GM08714 (cell line): ENCODE data around the gene ZSWIM7.

Experiments
- H3K4me3 ChIP-seq: fragments of 200-500 bp; sonication (Bioruptor generic); 2 replicates; pipeline ENCODE4 v1.5.1; 2014; ENCODE audit warnings: mild to moderate bottlenecking, low read length, inconsistent platforms
- ZNF274 ChIP-seq: IDR thresholded peaks from 2 replicates; pipeline ENCODE4 v1.6.1; 2012; ENCODE audit warnings: mild to moderate bottlenecking, low read depth, low read length

The ZSWIM7 gene

DNA sequence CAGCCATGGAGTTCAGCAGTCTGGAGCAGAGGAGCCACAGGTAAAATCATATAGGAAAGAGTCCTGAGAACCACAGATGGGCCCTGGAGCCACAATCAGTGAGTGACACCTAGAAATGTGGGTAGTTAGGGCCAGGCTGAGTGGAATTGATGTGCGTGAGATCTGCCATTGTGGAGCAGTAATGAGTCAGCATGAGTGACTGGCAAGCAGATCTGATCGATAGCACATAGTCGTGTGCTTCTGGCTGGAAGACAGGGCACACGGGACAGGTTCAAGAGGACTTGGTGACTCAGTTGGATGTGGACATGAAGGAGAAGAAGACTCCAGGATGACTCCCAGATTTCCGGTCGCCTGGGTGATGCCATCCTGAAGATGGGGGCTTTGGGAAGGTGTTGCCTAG lies 42.3 kb downstream of the ZSWIM7 start:
- no peak for TF ChIP-seq ZNF274

DNA sequence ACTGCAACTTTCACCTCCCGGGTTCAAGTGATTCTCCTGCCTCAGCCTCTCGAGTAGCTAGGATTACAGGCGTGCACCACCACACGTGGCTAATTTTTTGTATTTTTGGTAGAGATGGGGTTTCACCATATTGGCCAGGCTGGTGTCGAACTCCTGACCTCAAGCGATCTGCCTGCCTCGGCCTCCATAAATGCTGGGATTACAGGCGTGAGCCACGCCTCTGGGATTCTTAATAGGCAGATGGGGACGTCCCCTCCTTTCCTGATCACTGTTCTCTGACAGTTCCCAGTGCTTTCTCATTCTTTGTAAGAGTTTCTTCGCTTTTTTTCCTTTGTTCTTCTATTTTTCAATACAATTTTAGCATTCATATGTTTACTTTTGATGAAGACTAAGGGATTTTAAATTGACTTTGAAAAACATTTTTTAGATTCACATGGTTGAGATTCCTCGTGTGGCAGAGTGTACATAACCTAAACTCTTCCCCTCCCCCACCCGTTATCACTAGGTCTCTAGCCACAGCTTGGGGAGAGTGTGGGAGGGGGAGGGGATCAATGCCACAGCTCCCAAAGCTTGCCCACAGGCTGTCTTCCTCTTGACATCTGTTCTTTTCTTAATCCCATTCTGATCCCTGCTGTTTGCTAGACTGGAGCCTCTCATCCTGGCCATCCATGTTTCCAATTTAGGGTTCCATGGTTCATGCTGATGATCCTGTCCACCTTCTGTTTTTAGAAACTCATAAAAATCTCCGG lies 43.5 kb downstream of the ZSWIM7 start:
- TF ChIP-seq ZNF274 = no peak
- no peak overlapping the region for H3K4me3 ChIP-seq

More for the DNA sequence above, 42.3 kb downstream of the ZSWIM7 start:
- H3K4me3 ChIP-seq = no peak overlapping the region

DNA sequence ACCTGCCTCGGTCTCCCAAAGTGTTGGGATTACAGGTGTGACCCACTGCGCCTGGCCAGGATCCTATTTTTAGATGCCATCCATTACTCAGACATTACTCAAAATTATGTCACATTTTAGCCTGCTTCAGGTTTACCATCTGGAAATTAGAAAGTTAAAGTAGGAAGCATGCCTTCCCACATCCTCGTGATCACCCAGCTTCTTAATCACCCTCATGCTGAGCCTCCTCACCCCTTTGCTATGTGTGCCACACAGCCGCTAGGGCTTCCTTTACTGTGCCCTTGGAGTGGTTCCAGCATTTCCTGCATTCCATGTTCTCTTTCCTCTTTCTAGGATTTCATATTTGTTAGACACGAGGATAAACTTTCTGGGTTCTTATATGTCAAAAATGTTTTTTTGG lies 45.3 kb downstream of the ZSWIM7 start:
- H3K4me3 ChIP-seq = no peak overlapping the region
- no peak for TF ChIP-seq ZNF274

DNA sequence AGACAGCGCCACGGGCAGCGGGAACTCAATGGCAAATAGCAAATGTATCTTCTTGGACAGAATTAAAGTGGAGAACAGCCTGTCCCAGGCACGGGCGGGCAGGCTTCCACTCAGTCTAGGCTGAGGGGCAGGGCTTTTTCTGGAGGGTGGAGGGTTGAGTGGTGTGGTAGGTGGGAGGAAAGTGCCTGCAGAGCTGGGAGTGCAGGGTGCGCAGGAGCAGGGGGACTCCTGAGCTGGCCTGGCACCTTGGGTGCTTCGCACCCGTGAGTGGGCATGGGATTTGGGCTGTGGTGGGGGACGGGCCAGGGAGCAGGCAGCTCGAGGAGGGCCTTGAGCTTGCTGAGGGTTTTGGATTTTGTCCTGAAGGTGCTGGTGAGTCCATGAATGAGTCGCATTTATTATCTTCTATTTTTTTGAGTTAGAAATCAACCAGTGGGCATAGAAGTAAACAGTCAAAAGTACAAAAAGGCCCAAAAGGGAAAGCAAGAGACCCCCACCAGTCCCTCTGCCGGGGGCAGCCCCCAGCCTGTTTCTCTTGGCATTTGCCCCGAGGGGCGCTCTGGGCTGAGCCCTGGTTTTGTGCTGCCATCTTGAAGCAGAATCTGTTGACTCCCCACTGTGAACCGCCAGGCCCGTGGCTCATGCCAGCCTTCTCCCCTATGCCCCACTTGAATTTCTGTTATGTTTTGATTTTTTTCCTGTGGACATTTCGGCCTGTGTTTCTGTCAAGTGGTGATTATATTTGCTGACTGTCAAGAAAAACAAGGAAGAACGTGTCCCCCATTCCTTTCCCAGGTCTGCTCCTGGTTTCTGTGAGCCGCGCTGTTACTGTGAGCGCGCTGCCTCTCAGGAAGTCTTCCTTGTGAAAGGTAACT lies 46.4 kb downstream of the ZSWIM7 start:
- H3K4me3 ChIP-seq = no peak overlapping the region
- TF ChIP-seq ZNF274 = no peak

DNA sequence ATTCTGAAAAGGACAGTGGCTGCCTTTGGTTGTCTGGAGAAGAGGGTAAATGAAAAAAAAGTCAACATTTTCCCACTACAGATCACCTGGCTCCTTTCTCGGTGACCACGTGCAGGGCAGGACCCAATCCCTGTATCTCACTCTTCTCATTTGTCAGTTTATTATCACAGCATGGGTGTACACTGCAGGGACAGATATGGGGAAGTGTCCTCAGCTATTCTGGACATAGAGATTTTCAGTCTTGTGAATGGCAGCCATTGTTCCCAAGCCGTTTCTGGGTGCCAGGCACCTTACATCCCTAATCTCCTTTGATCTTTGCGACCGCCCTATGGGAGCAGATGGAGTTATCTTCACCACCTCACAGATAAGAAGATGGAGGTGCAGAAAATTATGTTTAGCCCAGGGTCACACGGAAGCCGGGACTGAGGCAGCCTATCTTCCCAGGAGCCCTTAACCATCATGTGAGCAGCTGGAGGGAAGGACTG lies 47.4 kb downstream of the ZSWIM7 start:
- TF ChIP-seq ZNF274 = no peak
- no peak overlapping the region for H3K4me3 ChIP-seq

DNA sequence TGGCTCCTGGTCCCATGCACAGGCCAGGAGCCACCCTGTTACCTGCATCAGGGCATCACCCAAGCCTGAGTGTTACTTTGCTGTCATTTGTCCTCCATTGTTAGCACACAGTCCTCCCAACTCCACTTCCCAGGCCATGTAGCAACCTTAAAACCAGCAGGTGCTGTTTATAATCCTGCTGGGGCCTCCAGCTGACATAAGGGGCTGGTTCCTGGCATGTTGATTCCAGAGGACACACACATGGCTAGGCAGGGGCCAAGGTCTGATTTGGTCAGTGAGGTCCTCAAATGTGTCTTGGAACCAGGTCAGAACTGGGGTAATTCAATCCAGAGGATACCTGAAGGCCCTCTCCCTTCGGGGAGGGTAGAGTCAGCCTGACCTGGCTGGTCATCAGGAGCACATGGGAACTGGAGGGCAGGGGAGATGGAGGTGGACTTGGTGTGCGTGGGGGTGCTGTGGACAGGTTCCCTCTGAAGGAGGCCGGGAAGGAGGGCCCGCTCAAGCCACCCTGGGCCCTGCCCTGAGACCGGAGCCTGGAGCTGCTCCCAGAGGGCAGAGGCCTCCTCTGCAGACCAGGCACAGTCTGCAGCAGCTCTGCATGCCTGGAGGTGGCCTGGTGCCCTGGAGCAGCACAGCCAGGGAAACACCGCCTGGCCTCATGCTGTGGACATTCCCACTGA lies 48.0 kb downstream of the ZSWIM7 start:
- no peak for TF ChIP-seq ZNF274
- H3K4me3 ChIP-seq = no peak overlapping the region

DNA sequence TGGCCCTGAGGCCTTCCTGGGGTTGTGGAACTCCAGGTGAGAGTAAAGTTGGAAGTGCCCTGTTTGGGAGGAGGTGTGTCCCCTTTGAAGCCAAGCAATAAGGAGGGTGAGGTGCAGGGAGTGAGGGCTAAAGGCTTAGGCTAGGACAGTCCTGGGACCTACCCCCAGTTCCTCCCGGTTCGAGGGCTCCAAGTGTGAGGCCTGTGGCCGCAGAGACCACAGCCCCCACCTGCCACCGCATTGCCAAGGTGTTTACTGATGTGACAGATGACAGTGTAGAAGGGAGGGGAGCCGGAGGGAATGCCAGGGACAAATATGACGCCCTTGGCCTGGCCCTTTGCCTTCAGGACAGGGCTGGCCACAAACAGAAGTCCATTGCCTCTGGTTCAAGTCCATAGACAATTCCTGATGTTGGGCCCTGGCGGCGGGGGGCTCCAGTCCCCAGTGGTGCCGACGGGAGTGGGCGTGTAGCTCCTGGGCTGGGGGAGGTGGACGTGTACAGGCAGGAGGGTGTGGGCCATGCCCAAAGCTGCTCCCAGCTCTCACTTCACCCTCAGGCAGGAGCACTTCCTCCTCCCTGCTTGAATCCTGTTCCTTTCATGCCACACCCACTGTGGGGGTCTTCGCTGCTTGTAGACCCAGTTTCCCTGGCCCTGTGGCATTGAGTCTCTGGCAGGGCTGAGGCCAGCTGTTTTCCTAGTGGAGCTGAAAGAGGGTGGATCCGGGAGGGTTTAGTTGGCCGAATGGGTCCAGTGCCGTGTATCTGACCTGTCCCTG lies 51.3 kb downstream of the ZSWIM7 start:
- TF ChIP-seq ZNF274 = no peak
- no peak overlapping the region for H3K4me3 ChIP-seq

DNA sequence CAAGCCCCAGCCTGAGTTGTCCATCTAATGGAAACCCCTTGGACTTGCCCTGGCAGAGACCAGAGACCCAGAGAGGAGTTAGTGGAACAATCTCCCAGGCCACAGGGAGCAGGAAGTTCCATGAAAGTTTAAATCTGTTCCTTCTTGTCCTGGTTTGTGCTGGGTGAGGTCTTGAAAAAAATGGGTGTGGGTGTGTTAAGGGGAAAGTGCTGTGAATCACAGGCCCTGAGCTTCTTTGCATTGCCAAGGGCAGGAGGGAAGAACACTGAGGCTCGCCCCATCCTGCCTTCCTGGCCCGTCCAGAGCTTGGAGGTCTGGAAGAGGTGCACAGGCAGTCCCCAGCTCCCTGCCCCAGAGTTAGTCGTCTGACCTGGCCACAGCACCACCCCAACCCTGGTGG lies 52.2 kb downstream of the ZSWIM7 start:
- H3K4me3 ChIP-seq = no peak overlapping the region
- no peak for TF ChIP-seq ZNF274

DNA sequence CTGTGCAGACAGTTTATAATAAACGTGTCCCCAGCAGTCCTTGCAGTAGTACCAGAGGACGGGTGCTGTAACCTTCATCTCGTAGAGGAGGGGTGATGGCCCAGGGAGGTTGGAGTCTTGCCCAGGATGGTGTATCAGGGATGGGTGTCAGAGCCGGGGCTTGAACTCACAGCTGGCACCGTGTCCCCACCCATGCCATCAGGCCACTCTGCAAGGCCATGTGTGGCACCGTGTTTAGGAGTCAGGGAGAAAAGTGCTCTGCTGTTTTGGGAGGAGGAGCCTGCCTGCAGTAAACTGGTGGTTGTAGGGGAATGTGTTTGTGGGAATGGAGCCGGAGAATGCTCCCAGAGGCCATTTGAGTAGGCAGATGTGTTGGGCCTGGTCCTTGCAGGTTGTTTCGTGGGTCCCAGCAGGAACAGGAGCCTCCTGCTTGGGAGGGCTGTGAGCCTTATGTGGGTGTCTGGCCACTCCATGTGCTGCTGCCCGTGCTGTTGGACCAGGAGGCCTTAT lies 52.8 kb downstream of the ZSWIM7 start:
- no peak overlapping the region for H3K4me3 ChIP-seq

DNA sequence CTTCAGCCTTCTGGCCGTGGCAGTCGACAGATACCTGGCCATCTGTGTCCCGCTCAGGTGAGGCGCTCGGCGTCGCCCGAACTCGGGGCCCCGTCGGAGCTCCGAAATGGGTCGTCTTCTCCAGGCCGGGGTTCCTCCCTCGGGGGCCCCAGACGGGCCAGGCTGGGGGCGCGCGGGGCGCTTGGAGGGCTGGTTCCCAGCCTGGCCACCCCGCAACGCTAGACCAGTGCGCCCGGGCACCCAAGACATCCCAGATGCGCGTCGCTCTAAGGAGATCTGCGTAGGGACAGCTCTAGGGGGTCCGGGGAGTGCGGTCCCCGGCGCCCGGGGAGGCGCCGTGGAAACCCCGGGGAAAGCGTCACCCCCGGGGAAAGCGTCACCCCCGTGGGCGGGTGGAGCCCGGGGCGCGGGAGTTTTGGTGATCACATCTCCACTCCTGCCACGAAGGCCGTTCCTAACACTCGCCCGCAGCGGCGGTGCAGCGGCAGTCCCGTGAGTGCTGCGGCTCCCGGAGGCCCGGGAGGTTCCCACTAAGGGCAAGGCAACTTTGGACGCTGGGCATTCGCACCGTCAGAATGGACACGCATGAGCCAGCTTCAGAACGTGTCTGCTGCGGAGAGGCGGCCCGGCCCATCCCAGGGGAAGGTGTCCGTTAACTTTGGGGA lies 53.8 kb downstream of the ZSWIM7 start:
- peak overlapping the region; percentile 50; the same call in 1 of the 2 replicates for H3K4me3 ChIP-seq
- TF ChIP-seq ZNF274 = no peak

More for the DNA sequence above, 52.8 kb downstream of the ZSWIM7 start:
- no peak for TF ChIP-seq ZNF274

DNA sequence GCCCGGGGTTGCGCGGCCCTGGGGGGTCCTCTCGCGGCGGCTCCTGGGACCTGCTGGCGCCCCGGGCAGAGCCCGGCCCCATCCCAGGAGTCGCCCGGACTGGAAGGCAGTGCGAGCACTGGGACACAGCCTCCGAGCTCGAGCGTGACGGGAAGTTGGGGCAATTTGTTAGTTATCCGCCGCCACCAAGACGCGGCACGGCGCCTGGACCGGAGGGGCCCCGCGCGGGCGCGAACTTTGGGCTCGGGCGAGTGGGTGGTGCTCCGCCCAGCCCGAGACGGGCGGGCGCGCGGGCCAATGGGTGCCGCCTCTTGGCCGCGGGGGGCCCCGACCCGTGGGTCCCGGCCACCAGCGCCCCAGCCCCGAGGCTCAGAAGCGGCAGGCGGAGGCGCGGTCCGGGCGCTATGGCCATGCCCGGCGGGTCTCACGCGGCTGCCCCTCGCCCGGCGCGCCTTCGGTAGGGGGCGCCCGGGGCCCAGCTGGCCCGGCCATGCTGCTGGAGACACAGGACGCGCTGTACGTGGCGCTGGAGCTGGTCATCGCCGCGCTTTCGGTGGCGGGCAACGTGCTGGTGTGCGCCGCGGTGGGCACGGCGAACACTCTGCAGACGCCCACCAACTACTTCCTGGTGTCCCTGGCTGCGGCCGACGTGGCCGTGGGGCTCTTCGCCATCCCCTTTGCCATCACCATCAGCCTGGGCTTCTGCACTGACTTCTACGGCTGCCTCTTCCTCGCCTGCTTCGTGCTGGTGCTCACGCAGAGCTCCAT lies 54.6 kb downstream of the ZSWIM7 start, which contains the start of gene ADORA2B:
ADORA2B (plus strand) TSS at position 372 of the 768 bp plus-strand sequence; CDS start at position 491, 119 bp downstream.
- no peak for TF ChIP-seq ZNF274
- H3K4me3 ChIP-seq = peak within 1 kb of the TSS; percentile 50; the same call in 1 of the 2 replicates
